Measurements from ENCODE around the gene ATP9A. TPM values are rescaled to one million over a fixed set of nuclear protein-coding genes. Genes with fewer than 3 reads are reported as not detected.

The ATP9A gene
- total and polyA plus RNA-seq, 2 donors from 2014 or later, result 7.1 to 40.2 TPM

- no peak overlapping the region for H3K9ac ChIP-seq (ENCODE audit: low read length in 3 of 3)
- DNase-seq (no peak), FAIRE-seq (no peak)
- no peak overlapping the region for H3K4me3 ChIP-seq (ENCODE audit: low read length in 3 of 3)
- intact Hi-C loops (cut with DNase I), result no loop called here
- H3K9me3 ChIP-seq (ENCODE audit: control insufficient read depth in 2 of 3, insufficient read depth in 1 of 3, low read length in 3 of 3), result no peaks in the 10 kb centered on the region
- H3K4me1 ChIP-seq (ENCODE audit: control insufficient read depth in 2 of 3, insufficient read depth in 2 of 3, low read depth in 1 of 3, low read length in 3 of 3), result no peaks in the 10 kb centered on the region
- no peaks in the 10 kb centered on the region for H3K36me3 ChIP-seq (ENCODE audit: control insufficient read depth in 2 of 3, insufficient read depth in 3 of 3, low read length in 3 of 3)
- no peaks in the 10 kb centered on the region for H3K27me3 ChIP-seq (ENCODE audit: control insufficient read depth, insufficient read depth, low read length)
- H3K27ac ChIP-seq (ENCODE audit: low read depth in 2 of 2, low read length in 2 of 2), result no peak overlapping the region
- TF ChIP-seq CTCF (IDR thresholded peaks at IDR 0.05; ENCODE audit: borderline replicate concordance, extremely low read depth, insufficient read depth), result no peak
These were observed 44.7 kb upstream of the ATP9A start for GRCh38 chr20:51812861-51813260.

- Histone ChIP-seq H3K9me3 (ENCODE audit: control insufficient read depth in 2 of 3, insufficient read depth in 1 of 3, low read length in 3 of 3) (no peaks in the 10 kb centered on the region), H3K36me3 (ENCODE audit: control insufficient read depth in 2 of 3, insufficient read depth in 3 of 3, low read length in 3 of 3) (no peaks in the 10 kb centered on the region), H3K4me1 (ENCODE audit: control insufficient read depth in 2 of 3, insufficient read depth in 2 of 3, low read depth in 1 of 3, low read length in 3 of 3) (no peaks in the 10 kb centered on the region), H3K4me3 (ENCODE audit: low read length in 3 of 3) (no peak overlapping the region), H3K9ac (ENCODE audit: low read length in 3 of 3) (no peak overlapping the region), H3K27me3 (ENCODE audit: control insufficient read depth, insufficient read depth, low read length) (no peaks in the 10 kb centered on the region), H3K27ac (ENCODE audit: low read depth in 2 of 2, low read length in 2 of 2) (no peak overlapping the region)
- no peak for FAIRE-seq
- DNase-seq, result no peak
- TF ChIP-seq CTCF (IDR thresholded peaks at IDR 0.05; ENCODE audit: borderline replicate concordance, extremely low read depth, insufficient read depth), result no peak
- intact Hi-C loops (cut with DNase I), result no loop called here
These were observed 43.4 kb upstream of the ATP9A start for GRCh38 chr20:51811514-51812128.

DNA sequence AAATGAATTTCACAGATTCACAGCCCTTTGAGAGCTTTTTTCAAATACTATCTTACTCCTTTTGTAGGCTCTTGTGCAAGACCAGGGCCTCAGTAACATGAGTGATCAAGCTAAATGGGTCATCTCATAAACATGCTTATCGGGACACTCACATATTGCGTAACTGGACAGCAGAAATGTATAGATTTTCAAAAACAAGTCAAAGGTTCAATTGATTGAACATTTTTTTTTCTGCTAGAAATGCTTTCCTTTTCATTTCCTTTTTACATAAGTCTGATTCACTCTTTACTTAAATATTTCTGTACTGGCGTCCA, 42.8 kb upstream of the ATP9A start:
- Histone ChIP-seq H3K4me3 (ENCODE audit: low read length in 3 of 3) (no peak overlapping the region), H3K9ac (ENCODE audit: low read length in 3 of 3) (no peak overlapping the region), H3K27ac (ENCODE audit: low read depth in 2 of 2, low read length in 2 of 2) (no peak overlapping the region), H3K36me3 (ENCODE audit: control insufficient read depth in 2 of 3, insufficient read depth in 3 of 3, low read length in 3 of 3) (no peaks in the 10 kb centered on the region), H3K4me1 (ENCODE audit: control insufficient read depth in 2 of 3, insufficient read depth in 2 of 3, low read depth in 1 of 3, low read length in 3 of 3) (no peaks in the 10 kb centered on the region), H3K27me3 (ENCODE audit: control insufficient read depth, insufficient read depth, low read length) (no peaks in the 10 kb centered on the region), H3K9me3 (ENCODE audit: control insufficient read depth in 2 of 3, insufficient read depth in 1 of 3, low read length in 3 of 3) (no peaks in the 10 kb centered on the region)
- intact Hi-C loops (cut with DNase I), result no loop called here
- TF ChIP-seq CTCF (IDR thresholded peaks at IDR 0.05; ENCODE audit: borderline replicate concordance, extremely low read depth, insufficient read depth), result no peak
- DNase-seq (no peak), FAIRE-seq (no peak)

Measured in kidney (tissue), 14 donors.